Forelimb muscle (tissue), 1 donor: ENCODE measurements around the gene ZBTB7B. TPM values are rescaled to one million over a fixed set of nuclear protein-coding genes. Genes with fewer than 3 reads are reported as not detected.

Experiments used
- DNase-seq: peaks from one replicate; pipeline ENCODE4 v3.0.0-alpha.2; 2013; ENCODE audit warnings: low read depth
- polyA plus RNA-seq: library from polyadenylated mRNA; unstranded; fragments of 120-200 nt; gene quantifications from one replicate; pipeline ENCODE4 v1.2.1, GENCODE V29; 2013; ENCODE audit not compliant: insufficient read length

Gene ZBTB7B
- polyA plus RNA-seq, 1 donor: 11.4 TPM

- no peak for DNase-seq
Observed at GRCh38 chr1:155016231-155016831, 13.7 kb downstream of the ZBTB7B start.

- no peak for DNase-seq
Observed at GRCh38 chr1:155017041-155017945, 14.7 kb downstream of the ZBTB7B start.

GRCh38 chr1:155017946-155018316 is 15.3 kb downstream of the ZBTB7B start:
- no peak for DNase-seq

- no peak for DNase-seq
Observed at GRCh38 chr1:155018617-155019348, 16.2 kb downstream of the ZBTB7B start.

- DNase-seq: no peak
Observed at GRCh38 chr1:155019377-155020245, 17.0 kb downstream of the ZBTB7B start.

GRCh38 chr1:155022136-155022926 is 19.7 kb downstream of the ZBTB7B start:
- no peak for DNase-seq

GRCh38 chr1:155022927-155023236 is 20.3 kb downstream of the ZBTB7B start:
- DNase-seq: no peak

- DNase-seq: no peak
Observed at GRCh38 chr1:155023627-155024026, 21.0 kb downstream of the ZBTB7B start.

- DNase-seq: no peak
Observed at GRCh38 chr1:155024315-155024714, 21.7 kb downstream of the ZBTB7B start.

GRCh38 chr1:155026154-155026553 is 23.6 kb downstream of the ZBTB7B start:
- no peak for DNase-seq

GRCh38 chr1:155026588-155026987 is 24.0 kb downstream of the ZBTB7B start:
- DNase-seq: no peak

GRCh38 chr1:155029513-155030242 is 27.1 kb downstream of the ZBTB7B start:
- DNase-seq: no peak

GRCh38 chr1:155030243-155030795 is 27.7 kb downstream of the ZBTB7B start:
- no peak for DNase-seq

- DNase-seq: no peak
Observed at GRCh38 chr1:155030899-155031298, 28.3 kb downstream of the ZBTB7B start.

- no peak for DNase-seq
Observed at GRCh38 chr1:155032886-155033285, 30.3 kb downstream of the ZBTB7B start.

GRCh38 chr1:155033524-155033923 is 30.9 kb downstream of the ZBTB7B start, which contains the start of the genes DCST1 and DCST2:
TSS of gene DCST1 (plus strand) at chr1:155033824. CDS start at chr1:155034037, 213 bp downstream.
TSS of gene DCST2 (minus strand) at chr1:155033781. CDS start at chr1:155033701, 80 bp downstream.
- no peak for DNase-seq

- no peak for DNase-seq
Observed at GRCh38 chr1:155034318-155035208, 32.0 kb downstream of the ZBTB7B start.

GRCh38 chr1:155035936-155036335 is 33.3 kb downstream of the ZBTB7B start:
- no peak for DNase-seq

GRCh38 chr1:155037043-155037442 is 34.4 kb downstream of the ZBTB7B start:
- DNase-seq: no peak
